Measurements from ENCODE around the gene RCAN2.

The RCAN2 gene

DNA sequence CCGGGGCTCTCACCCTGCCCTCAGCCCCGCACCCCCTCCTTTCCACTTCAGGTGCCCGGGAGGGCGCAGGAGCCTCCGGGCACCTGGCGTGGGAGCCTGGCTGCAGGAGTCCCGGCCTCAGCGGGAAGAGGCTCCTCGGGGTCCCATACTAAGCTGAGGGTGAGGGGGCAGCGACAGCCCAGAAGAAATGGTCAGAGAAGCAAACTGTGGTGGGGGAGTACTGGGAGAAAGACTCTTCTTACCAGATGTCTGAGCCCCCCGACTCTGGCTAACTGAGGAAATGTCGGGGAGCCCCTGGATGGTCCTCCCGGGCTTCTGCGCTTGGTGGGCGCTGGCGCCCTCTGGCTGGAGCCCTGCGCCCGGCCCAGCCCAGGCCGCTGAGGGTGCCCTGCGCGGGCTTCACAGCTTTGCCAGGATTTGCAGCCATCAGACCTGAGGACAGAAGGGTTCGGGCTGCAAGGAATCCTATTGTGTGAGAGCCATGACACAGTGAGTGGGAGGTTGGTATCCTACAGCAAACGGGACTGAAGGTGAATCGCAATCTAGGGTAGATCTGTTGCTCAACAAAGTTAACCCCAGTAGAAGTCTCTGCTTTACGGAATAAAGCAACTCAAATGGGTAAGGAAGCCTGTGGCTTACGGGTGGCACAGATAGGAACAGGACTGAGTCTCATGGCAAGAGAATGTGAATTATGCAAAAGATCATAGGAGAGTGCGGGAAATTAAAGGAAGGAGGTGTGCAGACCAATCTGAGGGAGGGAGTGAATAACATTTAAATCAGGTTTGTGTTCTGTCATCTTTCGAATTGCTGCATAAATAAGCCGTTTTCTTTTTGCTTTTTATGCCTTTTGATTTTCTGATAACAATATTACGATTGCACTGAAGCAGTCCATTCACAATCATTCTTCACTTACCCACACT is 639 bp upstream of the RCAN2 start:
- DNase-seq: peak in 1 of 5 donors; percentile 9

DNA sequence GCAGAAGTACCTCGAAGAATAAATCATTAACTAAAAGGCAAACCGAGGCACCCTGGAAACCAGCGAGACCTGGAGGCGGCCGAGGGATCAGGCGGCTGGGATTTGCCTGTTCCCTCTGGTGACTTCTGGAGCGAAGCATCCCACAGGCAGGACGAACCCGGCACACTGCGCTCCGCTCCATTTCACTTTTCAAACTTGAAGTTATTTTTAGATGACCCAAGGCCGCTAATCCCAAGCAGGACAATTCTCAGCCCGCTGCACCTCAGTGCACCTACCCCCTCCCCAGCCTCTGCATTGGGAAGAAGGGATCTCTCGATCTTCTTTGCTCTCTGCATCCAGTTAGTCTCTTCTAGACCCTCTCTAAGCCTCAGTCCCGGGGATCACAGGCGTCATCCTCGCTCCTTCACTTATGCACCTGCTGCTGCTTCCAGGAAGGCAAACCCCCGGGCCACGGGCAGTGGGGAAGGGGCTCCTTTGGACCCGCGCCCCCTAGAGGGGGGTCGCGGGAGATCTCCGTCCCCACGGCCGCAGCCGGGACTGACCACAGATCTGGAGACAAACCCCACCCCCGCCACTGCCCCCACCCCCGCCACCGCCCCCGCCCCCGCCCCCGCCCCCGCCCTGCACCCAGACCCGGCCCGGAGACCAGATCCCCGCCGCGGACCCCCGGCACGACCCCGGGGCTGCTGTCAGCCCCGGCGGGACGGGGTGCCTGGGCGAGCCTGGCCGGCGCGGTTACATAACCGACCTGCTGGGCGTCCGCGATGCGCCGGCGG is 636 bp downstream of the RCAN2 start:
- DNase-seq: no peak

DNA sequence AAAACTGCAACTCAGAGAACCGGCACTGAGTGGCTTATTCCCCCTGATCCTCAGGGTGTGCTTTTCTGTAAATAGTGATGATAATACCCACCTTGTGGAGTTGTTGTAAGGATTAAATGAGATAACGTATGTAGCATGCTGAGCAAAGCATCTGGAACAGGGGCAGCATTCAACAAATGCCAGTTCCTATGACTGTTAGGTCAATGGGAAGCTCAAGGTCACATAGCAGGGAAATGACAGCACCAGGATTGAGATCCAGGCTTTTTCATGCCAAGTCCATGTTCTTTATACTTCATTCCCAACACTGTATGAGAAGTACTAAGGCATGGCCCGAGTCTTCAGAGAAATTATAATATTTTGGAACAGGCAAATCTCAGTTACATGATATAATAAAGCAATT is 5.1 kb downstream of the RCAN2 start:
- no peak for DNase-seq

DNA sequence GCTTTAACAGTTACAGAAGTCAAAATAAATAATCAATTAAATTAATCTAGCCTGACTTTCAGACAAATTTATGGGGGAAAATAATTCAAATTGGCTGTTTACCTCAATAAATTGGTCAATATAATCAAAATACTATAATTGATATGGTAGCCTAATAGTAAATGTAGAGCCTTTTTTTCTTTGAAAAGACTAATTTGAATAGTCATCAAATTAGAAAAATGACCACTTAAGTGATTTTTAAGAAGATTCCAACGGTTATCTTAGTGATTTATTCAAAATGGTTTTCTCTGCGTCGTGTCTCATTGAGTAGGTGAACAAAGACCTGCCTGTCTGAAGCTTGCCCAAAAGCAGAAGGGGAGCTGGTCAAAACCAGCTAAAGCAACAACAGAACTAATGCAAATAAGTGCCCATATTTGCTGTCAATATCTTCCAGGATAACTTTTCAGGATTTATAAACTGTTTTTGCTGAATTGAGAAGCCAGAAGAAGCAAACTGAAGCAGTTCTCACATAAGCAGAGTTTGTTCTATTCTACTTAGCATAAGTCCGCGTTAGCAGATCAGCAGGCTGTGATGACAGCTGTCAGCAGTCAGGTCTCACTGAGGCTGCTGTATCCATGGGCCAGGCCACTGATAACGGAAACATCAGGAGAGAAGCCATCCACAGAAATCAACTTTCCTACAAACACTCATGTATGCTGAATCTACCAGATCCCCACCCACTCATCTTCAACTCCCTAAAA is 7.0 kb downstream of the RCAN2 start:
- no peak for DNase-seq

DNA sequence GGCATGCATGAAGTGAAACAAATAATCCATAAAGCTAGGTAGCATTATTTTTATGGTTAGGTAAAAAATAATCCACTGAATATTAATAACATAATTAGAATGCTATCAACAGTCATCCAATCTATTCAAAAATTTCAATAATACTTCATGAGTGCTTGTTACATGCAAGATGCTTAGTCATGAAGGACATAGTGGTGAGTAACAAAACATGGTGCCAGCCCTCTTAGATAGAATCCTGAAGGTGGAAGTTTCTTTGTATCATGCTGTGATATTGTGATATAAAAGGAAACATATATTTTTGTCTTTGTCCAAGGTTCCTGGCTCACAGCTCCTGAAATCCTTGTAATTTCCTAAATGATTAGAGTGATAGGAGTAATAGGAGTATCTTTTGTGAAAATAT is 14.9 kb downstream of the RCAN2 start:
- DNase-seq: no peak

DNA sequence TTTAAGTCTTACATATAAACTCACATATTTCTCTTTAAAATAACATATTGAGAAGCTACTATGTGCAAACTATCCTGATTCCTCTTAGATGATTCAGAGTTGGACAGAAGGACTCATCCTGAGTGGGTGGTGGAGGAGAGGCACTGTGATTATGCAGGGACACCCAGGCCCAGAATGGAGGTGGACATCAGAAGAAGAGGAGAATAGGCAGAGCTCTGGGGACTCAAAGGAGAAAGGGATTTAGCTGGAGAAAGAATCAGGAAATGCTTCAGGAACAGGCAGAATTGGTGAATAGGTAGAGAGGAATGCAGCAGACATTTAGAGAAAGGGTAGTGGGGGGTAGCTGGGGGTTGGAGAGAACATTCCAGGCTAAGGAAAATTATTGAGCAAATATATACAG is 17.4 kb downstream of the RCAN2 start:
- DNase-seq: no peak

DNA sequence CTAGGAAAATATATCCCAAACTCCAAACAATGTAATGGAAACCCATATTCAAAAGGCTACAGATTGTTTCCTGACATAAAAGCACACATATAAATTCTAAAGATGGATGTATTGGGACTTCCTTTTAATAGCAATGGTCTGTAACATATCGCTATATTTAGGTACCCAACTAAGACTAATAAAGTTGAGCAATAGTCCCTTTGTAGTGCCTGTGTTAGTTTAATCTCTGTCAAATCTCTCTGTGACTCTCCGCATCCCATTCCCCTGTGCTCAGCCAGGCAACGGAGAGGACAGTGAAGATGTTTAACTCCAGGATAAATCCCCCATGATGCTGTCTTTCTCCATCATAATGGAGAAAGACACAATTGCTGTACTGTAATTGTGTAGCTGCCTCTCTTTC is 19.0 kb downstream of the RCAN2 start:
- no peak for DNase-seq

DNA sequence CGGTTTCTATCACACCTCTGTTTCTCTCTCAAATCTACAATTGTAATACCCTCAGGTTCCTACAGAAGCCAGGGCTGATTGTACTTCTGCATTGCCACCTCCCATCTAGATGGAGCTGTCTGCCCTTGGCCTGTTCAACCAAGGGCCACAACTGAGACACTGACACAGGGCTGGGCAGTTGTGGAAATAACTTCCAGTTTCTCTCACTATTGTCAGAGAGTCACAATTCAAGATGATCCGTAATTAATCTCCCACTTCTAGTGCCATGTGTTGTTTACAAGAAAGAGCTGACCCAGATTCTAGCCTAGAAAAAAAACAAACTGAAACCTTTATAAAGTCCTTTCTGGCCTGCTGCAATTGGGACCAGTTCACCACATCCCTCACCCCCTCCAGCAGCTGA is 22.2 kb downstream of the RCAN2 start:
- DNase-seq: no peak

DNA sequence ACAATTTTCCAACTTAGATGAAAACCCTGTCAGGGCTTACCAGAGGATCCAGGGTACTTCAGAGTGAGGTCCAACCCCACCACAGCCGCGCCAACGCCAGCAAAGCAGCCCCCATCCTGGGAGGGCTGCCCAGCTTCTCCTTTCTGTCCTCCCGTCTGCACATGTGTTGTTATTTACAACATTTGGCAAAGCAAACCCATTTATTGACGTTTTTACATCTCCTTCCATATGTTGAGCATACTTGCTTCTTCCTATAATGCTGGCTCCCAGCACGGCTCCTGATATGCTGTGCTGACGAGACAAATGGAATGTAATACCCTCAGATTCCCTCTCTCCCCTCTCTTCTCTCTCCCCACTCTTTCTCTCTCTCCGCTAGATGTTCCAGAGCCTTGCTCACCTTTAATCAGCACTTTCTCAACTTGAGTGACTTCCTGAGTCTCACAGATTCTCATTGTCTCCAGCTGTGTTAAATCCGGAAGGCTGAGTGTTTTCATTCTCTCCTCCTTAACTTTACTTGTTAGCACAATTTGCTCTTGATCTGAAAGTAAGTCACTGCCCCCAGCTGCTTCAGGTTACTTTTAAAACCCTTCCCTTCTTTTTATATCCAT is 22.7 kb downstream of the RCAN2 start:
- DNase-seq: no peak

DNA sequence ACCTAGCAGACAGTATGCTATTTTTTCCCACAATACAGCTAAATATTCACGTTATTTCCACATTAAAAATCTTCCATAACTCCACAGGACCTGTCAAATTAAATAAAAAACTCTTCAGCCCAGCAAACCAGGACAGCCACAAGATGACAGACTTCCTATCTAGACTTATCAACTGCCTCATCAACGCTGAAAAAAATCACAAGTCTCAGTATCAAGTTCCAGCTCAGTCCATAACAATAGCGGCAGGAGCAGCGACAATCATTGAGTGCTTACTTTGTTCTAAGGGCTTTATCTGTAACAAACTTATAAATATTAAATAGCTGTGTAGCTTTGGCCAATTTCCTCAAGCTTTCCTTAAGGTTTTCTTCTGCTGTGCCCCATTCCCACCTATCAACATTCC is 24.7 kb downstream of the RCAN2 start:
- DNase-seq: no peak

DNA sequence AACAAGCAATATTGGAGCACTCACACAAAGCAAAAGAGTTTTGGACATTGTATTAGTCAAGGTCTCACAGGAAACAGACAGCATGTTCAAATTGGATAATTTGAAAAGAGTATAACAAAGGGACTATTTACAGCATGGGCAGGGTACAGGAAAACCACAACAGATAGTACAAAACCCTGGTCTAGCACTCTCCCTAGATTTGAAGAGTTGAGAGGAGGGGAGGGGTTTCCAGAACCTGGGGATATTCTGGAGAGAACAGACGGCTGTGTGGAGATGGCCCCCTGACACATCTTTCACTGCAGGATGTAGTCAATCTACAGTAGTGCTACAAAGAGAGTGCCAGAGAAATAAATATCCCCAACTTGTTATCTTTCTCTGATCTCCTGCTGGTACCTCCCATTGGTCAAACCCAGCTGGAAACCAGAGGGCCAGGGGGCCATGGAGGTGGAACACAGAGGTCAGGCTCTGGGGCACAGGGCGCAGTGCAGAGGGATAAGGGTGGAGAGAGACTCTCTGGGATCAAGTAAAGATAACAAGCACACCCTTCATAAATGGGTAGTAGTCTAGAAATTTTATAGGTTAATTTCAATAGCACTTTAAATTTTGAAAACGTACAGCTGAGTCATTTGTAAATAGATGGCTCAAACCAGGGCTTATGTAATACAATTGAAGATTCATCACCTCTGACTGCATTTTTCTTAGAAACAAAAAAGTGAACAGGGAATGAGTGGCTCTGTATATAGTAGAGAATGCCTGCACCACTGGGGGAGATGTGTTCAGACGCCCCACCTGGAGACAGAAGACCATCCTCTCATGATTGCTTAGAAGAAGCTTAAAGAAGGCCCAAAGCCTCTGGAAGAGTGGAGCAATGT is 25.7 kb downstream of the RCAN2 start:
- DNase-seq: no peak

DNA sequence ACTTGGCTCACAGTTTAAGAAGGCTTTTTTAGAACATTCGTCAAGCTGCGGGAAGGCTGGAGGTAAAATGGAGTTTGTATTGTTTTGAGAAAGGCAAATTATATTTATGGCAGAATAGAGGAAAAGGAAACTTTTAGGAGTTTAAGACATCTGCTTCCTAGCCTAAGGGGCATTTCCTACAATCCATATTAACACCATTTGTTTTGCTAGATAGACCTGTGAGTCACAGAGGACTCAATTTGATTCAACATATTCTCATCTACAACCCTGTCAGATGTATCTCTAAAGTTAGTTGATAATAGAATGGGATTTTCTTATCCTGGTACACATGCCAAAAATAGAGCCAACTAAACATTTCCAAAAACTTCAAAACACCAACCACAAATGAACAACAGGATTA is 35.0 kb downstream of the RCAN2 start:
- DNase-seq: no peak

DNA sequence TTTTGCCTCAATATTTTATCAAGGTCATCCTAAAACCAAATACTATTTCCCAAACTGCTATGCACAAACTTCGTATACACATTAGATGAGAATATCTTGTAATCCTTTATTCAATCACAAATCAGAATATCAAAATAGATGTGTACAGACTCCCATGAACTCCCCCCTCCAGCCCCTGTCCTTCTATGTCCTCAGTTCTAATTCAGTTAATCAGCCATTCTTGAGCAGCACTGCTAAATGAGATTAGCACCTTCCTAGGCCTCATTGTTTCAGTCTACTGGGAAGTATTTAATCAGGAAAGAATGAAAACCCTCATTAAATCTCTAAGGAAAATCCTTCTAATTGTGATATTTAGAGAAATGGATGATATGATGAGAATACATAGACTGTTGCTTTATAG is 36.6 kb downstream of the RCAN2 start:
- no peak for DNase-seq

DNA sequence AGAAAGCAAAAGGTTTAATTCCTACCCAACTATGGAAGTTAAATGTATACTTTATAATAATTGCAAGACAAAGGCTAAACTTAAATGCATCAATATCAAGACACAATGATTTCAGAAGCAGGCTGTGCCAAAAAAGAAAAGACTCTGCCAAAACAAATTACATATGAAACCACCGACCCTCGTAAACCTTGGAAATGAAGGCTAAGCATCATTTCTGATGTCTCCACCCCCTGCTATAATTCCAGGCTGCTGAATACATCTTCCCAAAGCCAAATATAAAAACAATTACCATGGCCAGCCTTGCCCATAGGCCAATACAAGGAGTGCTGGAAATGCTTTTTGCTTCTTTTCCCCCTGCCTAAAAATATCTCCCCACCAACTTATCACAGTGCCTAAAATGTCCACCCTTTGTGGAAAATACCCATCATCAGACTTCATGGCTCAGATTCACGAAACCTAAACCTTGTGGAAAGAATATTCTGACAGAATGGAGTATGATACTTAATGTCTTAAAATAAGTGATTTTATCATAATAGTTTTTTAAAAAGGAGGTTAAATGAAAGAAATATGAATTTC is 37.4 kb downstream of the RCAN2 start:
- no peak for DNase-seq

DNA sequence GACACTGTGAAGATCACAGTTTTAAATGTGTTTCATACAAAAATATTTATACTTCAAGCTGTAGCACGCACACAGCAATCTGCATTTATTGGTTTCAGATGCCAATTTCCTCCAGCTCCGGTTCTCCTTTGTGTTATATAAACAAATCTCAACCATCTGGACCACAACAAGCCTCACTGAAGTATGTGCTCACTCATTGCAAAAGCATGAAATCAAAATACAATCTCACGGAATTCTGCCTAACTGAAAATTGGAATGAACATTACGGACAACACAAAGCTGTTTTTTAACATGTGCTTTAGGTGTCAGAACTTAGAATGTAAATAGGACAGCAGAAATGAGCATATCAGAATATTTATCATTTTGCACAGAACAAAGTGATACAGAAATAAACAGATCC is 38.0 kb downstream of the RCAN2 start:
- no peak for DNase-seq

DNA sequence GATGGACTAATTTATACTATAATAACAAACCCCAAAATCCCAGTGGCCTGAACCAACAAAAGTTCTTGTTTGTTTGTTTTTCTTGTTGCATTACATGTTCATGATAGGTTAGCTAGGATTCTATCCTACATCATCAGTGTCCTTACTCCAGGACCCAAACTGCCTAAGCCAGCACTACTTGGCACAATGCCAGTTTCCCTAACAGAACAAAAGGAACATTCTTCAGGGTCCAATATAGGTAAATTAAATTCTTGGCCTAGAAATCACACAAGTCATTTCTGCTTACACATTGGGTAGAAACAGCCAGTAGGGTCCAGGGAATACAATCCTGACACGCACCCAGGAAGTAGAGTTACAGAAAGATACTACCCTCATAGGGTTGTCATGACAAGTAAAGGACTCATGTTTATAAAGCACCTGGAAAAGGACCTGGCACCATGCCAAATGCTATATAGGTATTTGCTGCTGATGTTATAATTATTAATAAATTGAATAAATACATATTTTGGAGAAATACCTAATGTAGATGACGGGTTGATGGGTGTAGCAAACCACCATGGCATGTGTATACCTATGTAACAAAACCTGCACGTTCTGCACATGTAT is 38.8 kb downstream of the RCAN2 start:
- DNase-seq: no peak

DNA sequence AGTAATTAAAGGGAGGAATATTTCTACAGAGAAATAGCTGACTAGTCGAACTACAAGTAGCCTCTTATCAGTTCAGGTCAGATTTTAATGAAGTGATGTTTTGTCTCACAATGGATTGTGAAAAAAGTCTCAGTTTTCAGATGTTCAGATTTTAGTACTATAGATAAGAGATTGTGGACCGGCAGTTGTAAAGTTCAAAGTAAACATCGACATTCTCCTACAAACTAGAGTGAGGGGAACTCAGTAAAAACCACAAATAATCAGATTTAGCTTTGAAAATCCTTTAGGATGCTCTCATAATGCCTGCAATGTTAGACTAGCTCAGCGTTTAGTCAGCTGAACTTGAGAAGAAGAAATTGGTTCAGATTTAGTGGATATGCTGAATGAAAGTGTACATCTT is 39.9 kb downstream of the RCAN2 start:
- no peak for DNase-seq

DNA sequence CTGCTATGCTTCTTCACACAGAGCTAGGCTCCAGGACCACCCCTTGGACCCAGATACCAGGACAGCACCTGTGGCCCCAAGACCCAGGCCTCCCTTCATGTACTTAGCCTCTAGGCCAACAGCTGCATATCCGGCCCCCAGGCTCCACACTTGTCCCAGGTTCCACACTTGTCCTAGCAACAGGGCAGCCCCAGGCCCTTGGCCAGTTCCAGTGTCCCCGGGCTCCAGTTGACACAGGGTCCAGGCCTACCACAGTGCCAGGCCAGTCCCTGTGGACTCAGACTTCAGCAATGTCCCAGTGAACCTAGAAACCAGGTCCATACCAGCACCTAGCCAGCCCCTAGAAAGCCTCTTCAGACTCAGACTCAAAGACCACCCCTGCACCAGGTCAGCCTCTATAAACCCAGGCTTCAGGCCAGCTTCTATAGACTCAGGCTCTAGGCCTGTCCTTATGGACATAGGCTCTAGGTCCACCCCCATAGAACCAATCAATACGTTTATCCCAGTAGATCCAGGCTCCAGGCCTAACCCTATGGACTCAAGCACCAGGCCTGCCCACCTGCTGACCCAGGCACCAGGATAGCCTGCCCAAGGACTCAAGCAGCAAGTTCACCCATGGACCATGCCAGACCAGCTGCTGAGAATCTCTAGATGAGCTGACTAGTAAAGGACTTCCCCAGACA is 46.3 kb downstream of the RCAN2 start:
- peak in 1 of 5 donors; percentile 11 for DNase-seq

DNA sequence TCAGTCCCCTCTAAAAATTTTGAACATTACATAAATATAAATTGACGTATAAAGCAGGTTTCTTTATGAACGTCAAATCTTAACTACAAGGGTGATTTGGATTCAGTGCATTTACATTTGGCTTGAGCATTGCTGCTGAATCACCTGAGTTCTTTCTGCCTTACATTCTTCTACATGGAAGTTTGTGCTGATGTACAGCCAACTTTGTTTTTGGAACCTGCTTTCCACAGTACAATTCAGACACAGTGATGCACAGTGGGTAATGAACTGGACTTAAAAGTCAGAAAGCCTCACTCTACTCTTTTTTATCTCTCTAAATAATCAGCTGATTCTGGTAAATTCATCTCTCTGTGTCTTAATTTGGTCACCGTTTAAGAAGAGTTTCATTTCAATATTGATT is 47.6 kb downstream of the RCAN2 start:
- DNase-seq: no peak

DNA sequence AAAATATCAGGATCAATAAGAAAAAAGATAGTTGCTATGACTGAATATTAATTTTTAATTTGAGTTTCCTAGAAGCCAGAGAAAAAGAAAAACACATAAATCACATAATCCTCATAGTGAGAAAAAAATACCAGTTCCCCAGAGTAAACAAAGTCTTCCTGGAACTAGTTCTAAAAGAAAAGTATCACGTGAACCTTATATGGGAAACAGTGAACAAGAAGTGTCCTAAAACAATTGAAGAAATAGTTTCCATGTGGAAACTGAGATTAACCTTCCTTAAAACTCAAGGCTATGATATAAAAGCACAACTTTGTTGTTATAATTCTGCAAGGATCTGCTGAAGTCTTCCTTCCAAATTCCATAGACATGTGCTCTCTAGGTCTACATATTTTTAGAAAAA is 50.6 kb downstream of the RCAN2 start:
- DNase-seq: no peak

DNA sequence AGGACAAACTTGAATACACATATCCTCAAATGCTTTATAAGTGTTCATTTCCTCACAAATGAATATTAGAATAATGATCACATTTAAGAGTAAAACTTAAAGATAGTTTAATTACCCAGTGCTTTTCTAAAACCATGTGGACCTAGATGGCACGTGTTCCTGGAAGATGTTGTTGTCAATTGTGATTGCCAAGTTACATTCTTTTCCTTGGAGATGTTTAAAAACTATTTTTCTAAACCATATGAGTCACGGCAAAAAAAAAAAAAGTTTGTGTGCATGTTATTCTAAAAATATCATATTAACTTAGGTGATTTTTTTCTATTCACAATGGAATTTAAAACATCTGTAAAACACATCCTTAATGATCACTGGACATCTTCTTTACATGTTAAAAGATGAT is 51.1 kb downstream of the RCAN2 start:
- DNase-seq: no peak

Measured in T-helper 1 cell (primary cell).